ENCODE results near the gene SIPA1L3.
"Not testable (repeated sequence)": the region's sequence is repeated elsewhere in the genome, so short reads cannot be mapped to it uniquely, and the experiment has no call there.

The SIPA1L3 gene

GRCh38 chr19:38043649-38044144 is 136.7 kb downstream of the SIPA1L3 start:
- DNase-seq (ENCODE audit: low read depth): no peak

GRCh38 chr19:38044267-38045111 is 137.5 kb downstream of the SIPA1L3 start:
- peak; percentile 85 for DNase-seq (ENCODE audit: low read depth)

GRCh38 chr19:38045554-38046253 is 138.7 kb downstream of the SIPA1L3 start:
- DNase-seq (ENCODE audit: low read depth): no peak

DNA sequence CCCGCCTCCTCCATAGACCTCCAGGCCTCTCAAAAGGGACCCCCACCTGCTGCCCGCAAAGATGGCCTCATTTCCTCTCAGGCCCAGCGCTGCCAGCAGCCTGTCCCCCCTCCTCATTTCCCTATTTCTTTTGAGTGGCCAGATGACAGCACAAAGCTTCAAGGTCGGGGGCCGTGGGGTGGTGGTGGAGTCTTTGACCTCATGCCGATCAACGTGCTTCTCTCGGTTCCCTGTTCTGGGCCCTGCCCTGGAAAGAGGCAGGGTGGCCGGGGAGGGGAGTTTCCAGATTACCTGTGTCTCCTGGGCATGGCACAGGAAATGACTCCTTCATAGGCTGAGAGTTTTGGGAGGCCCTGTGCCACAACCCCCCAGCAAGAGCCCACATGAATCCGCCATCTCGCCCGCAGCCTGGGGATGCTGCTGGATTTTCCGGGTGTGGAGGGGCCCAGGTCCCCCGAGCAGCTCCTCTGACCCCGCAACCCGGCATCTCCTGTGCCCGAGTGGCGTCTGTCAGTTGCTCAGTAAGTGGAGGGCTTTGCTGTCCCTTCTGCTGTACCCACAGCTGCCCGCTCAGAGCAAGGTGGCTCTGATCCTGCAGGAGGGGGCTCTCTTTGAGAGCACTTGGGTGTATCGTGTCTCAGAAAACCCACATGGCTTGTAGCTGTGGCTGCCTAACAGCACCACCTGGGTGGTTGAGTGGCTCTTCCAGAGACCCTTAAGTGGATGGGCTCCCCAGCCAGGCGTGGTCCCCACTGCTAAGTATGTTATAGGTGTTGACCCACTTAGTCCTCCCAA is 139.4 kb downstream of the SIPA1L3 start:
- no peak for DNase-seq (ENCODE audit: low read depth)

- no peak for DNase-seq (ENCODE audit: low read depth)
Measured at GRCh38 chr19:38047049-38047438, 140.0 kb downstream of the SIPA1L3 start.

GRCh38 chr19:38047641-38048040 is 140.6 kb downstream of the SIPA1L3 start:
- DNase-seq (ENCODE audit: low read depth): no peak

GRCh38 chr19:38049105-38049649 is 142.2 kb downstream of the SIPA1L3 start:
- DNase-seq (ENCODE audit: low read depth): peak; percentile 87

GRCh38 chr19:38055010-38055409 is 148.0 kb downstream of the SIPA1L3 start:
- no peak for DNase-seq (ENCODE audit: low read depth)

DNA sequence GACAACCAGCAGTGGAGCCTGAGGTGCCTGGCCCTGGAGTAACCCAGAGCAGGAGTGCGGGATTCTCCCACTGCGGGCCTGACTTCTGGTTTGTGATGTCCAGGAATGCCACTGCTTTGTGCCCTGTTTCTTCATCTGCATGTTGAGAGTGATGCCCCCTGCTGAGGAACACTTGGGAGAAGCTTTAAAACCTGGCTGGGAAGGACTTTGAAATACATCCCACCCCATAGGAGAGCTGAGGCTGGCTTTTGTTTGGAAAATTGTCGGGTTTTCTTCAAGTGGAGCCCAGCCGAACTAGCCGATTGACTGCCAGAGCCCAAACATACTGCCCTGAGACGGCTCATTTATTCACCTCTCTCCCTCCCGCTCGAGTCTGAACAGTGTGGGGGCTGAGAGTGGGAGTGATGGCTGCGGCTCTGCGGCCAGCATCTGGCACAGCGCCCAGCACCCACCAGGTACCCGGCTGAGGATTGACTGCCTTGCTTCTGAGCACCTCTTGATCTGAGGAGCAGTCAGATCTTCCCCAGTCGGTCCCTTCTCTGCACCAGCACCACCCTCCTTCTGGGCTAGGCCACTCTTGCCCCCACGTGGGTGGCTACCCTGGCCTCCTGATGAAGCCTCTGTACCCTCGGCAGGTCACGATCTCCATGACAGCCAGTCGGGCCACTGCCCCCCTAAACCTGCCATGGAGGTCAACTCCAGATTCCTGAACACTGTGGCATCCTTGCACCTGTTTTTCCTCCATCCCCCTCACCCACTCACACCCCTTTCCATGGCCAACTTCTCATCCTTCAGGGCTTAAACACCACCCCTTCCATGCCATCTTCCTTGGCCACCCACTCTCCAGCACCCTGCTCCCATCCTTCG is 148.9 kb downstream of the SIPA1L3 start:
- no peak for DNase-seq (ENCODE audit: low read depth)

GRCh38 chr19:38056646-38057045 is 149.6 kb downstream of the SIPA1L3 start:
- no peak for DNase-seq (ENCODE audit: low read depth)

DNA sequence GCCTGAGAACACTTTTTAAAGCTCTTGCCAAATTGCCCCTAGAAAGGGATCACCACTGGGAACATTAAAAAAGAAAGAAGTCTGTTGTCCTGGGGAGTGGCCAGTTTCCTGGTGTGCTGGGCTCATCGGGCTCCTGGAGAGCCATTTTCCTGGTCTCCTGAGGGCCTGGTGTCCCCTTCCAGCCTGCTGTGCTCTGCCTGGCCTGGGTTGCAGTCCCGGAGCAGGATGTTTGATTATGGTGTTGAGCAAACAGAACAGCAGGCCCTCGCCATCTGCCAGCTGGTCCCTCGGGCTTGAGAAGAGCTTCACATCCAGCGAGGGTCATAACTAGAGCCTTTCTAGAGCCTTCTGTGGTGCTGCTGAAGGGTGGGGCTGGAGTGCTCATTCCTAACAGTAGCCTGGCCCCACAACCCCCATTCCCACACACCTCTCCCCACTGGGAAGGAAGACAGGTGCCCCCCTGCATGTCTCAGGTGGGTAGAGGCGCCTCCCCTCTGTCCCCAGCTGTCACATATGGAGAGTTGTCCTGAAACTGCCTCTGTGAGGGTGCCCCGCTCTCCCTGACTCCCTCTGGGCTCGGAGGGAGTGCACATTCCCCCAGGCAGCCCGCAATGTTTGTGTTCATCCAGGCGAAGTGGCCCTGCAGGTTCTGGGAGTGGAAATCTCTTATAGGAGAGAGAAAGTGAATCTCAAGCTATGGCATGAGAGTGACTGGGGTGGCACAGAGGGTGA is 151.1 kb downstream of the SIPA1L3 start:
- no peak for DNase-seq (ENCODE audit: low read depth)

DNA sequence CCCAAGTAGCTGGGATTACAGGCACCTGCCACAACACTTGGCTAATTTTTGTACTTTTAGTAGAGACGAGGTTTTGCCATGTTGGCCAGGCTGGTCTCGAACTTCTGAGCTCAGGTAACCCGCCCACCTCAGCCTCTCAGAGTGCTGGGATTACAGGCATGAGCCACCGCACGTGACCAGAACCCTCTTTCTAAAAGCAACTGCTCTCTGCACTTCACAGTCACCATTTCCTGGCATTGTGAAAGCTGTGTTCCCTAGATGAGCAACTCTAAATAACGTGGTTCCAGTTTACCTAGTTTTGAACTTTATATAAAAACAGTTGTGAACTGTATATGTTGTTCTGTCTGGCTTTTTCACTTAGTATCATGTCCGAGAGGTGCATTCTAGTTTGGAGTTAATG is 152.9 kb downstream of the SIPA1L3 start:
- peak; percentile 27 for DNase-seq (ENCODE audit: low read depth)

- DNase-seq (ENCODE audit: low read depth): no peak
Measured at GRCh38 chr19:38060331-38060730, 153.3 kb downstream of the SIPA1L3 start.

GRCh38 chr19:38061294-38061693 is 154.3 kb downstream of the SIPA1L3 start:
- peak; percentile 90 for DNase-seq (ENCODE audit: low read depth)

DNA sequence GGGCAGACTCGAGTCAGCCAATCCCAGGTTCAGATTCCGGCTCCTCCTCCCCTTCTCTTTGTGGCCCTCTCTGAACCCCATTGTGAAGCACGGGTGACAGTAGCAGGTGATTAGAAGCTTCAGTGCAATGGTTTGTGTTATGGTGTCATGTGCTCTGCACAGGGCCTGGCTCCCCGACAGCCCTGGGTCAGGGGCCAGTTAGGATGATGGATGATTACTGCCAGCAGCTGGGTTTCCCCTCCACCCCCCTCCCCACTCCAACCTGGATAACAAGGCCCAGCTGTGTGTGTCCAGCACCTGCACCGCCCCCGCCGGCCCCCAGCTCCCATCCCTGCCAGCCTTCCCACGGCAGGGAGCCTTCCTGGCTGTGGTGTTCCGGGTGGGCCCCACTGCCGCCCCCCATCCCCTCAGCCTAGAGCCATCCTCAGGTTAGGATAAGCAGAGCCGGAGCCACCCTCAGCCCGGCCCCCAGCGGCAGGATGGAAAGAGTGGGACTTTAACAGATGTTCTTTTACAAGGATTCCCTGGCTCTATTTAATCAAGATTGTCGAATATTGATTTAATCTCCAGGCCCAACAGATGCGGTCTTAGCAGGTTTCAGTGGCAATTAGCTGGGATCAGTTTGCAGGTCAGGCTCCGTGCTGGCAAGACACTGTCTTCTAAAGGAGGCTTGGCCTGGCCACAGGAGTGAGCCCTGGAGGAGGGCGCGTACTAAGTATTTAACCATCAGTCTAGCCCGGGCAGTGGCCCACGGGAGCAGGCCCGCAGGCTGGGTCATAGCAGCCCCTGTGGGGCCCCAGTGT is 156.2 kb downstream of the SIPA1L3 start:
- DNase-seq (ENCODE audit: low read depth): no peak

DNA sequence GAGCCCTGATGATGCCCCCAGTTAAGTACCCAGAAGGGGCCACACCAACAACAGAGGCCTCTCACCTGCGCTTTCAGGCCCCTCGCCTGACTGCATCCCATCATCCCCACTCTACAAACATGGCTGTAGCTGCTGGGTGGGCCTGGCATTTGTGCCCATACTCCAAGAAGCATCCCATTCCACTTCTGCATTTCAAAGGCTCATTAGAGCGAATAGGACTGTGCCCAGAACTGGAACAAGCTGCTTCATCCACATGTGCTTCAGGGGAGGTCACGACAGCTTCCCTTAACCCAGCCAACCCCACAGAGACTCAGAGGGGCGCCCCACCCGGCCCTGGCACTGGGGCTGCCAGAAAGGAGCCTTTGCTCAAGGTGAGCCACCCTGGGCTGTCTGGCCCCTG is 156.9 kb downstream of the SIPA1L3 start:
- no peak for DNase-seq (ENCODE audit: low read depth)

GRCh38 chr19:38064661-38065425 is 157.8 kb downstream of the SIPA1L3 start:
- no peak for DNase-seq (ENCODE audit: low read depth)

DNA sequence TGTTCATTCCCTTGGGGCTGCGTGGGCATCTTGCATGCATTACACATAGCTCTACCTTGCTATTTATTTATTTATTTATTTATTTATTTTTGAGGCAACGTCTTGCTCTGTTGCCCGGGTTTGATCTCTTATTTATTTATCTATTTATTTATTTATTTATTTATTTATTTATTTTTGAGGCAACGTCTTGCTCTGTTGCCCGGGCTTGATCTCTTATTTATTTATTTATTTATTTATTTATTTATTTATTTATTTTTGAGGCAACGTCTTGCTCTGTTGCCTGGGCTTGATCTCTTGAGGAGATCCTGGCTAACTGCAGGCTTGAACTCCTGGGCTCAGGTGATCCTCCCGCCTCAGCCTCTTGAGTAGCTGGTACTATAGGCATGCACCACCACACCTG is 158.8 kb downstream of the SIPA1L3 start:
- DNase-seq (ENCODE audit: low read depth): not testable (repeated sequence)

DNA sequence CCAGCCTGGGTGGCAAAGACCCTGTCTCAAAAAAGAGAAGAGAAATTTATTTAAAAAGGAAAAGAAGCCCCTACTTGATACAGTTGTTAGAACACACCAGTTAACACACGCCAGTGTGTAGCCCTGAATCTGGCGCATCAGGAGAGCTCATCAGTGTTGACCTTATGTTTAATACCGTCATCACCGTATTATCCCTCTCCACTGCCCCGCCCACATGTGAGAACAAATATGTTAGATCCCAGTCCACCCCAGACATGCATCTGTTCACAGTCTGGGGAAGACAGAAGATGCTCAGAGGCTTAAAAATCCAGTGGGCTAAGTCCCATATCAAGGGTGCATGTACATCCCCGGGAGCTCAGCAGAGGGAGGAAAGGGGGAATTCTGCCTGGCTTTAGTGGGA is 161.8 kb downstream of the SIPA1L3 start:
- DNase-seq (ENCODE audit: low read depth): no peak
